HG03139 (cell line): ENCODE results near the gene TESK2.
"Not testable (repeated sequence)": the region's sequence is repeated elsewhere in the genome, so short reads cannot be mapped to it uniquely, and the experiment has no call there.

ENCODE experiments used
- ATAC-seq: cut with Tn5 transposase; IDR thresholded peaks from one replicate; pipeline ENCODE4 v1.9.1; 2021; ENCODE audit not compliant: unreplicated experiment

Gene TESK2

GRCh38 chr1:45510036-45510971, 19.3 kb upstream of the TESK2 start:
- ATAC-seq: no peak

GRCh38 chr1:45508295-45509151, 17.6 kb upstream of the TESK2 start:
- no peak for ATAC-seq

DNA sequence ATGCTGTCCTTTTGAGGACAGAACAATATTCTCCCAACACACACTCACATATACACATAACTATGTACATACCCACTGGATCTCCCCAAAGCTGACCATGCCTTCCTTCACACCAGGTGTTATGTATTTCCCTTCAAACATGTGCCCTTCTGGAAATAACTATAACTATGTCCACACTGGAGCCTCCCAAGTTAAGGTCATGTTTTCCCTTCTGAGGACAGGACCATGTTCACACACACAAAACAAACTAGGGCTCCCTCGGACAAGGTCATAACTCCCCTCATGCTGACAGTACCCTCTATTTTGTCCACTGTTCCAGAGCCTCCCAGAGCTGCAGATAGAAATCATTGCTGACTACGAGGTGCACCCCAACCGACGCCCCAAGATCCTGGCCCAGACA, 16.9 kb upstream of the TESK2 start:
- no peak for ATAC-seq

DNA sequence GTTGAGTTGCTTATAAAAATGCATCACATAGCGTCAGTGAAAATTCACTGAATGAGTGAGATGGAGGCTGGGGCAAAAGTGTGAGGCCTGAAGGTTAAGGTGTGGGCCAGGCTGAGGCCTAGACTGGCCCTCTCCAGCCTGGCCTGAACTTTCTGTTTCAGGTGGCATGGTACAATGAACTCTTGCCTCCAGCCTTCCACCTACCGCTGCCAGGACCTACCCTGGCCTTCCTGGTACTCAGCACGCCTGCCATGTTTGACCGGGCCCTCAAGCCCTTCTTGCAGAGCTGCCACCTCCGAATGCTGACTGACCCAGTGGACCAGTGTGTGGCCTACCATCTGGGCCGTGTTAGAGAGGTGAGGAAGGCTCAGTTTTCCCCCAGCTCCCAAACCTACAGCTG, 16.2 kb upstream of the TESK2 start:
- no peak for ATAC-seq

- no peak for ATAC-seq
Measured at GRCh38 chr1:45503462-45504360, 12.7 kb upstream of the TESK2 start.

GRCh38 chr1:45501505-45501859, 10.5 kb upstream of the TESK2 start:
- no peak for ATAC-seq

- no peak for ATAC-seq
Measured at GRCh38 chr1:45499415-45499769, 8.4 kb upstream of the TESK2 start.

GRCh38 chr1:45498279-45498678, 7.3 kb upstream of the TESK2 start:
- no peak for ATAC-seq

DNA sequence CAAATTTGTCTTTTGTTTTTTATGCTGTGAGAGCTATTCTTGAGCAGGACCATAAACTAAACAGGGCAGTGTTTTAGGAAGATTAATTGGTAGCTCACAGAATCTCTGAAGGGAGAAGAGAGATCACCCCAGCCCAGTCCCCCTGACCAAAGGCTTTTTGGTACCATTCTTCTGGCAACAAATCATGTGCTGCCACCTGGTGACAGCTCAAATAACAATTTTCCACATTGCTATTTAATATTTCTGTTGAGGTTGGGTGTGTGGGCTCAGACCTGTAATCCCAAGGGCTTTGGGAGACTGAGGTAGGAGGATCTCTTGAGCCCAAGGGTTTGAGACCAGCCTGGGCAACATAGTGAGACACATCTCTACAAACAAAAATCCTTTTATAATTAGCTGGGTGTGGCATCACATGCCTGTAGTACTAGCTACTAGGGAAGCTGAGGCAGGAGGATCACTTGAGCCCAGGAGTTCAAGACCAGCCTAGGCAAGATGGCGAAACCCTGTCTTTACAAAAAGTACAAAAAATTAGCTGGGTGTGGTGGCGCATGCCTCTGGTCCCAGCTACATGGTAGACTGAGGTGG, 2.2 kb upstream of the TESK2 start:
- ATAC-seq: no peak

DNA sequence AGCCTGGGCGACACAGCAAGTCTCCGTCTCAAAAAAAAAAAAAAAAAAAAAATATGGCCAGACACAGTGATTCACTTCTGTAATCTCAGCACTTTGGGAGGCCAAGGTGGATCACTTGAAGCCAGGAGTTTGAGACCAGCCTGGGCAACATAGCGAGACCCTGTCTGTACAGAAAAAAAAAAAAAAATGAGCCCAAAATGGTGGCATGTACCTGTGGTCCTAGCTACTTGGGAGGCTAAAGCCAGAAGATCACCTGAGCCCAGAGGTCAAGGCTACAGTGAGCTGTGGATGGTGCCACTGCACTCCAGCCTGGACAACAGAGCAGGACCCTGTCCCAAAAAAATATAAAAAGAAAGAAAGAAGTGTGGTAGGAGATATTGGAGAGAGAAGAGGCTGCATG, 1.7 kb upstream of the TESK2 start:
- no peak for ATAC-seq

- ATAC-seq: no peak
Measured at GRCh38 chr1:45491487-45492260, 711 bp upstream of the TESK2 start.

DNA sequence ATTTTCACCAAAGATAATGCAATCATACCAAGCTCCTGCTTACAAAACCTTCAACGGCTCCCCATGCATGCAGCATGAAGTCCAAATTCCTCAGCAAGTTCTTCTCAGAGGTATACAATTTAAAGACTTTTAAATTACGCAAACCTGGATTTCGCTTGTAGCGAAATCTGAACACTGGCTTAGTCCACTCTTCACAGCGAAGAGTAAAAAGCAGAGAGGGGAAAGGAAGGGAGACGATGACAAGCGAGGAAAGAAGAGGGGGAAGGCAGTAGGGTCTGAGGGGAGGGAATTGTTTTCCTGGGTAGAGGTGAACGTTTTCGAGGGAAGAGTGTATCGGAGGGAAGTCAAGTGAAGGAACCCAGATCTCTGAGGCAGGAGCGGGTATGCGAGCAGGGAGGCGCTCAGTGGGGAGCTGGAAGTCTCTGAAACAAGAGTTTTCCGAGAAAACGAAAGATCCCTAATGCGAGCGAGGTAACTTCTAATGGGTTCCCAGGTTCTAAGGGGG, 790 bp downstream of the TESK2 start:
- ATAC-seq: no peak

- ATAC-seq: not testable (repeated sequence)
Measured at GRCh38 chr1:45489379-45489778, 1.6 kb downstream of the TESK2 start.

DNA sequence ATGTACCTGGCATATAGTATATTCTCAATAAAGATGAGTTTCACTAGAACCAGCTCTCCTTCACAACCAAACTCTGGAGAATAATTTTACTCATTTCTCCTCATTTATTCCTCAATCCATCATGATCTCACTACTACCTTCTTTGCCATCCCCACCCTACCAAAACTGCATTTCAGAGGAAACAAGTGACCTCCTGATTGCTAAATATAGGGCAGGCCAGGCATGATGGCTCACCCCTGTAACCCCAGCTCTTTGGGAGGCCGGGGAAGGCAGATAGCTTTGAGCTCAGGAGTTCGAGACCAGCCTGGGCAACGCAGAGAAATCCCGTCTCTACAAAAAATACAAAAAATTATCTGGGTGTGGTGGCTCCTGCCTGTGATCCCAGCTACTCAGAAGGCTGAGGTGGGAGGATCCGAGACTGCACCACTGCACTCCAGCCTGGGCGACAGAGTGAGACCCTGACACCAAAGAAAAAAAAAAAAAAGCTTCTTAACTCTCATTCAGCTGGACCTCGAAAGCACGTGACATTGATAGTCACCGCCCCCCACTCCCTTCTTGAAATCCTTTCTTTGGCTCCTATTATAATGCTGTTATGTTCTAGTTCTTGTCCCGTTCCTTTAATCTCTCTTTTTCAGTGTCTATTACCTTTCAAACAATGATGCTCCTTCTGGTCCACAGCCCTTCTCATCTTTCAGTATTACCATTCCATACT, 2.1 kb downstream of the TESK2 start:
- ATAC-seq: no peak

DNA sequence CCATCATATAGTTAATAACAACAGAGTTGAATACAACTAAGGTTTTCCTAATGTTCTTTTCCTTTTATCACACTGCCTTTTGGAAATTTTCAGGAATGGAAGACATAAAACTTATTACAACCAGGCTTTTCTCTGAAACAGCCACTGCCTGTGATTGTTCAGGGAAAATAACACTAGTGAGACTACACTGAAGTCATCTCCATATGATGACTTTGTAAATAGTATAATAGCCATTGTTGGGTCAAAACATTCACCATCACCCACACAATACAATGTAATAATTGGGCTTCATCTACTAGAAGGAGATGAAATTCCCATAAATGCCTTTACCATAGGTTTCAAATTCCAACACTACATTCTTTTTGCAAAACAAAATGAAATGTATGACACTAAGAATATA, 5.0 kb downstream of the TESK2 start:
- ATAC-seq: no peak

DNA sequence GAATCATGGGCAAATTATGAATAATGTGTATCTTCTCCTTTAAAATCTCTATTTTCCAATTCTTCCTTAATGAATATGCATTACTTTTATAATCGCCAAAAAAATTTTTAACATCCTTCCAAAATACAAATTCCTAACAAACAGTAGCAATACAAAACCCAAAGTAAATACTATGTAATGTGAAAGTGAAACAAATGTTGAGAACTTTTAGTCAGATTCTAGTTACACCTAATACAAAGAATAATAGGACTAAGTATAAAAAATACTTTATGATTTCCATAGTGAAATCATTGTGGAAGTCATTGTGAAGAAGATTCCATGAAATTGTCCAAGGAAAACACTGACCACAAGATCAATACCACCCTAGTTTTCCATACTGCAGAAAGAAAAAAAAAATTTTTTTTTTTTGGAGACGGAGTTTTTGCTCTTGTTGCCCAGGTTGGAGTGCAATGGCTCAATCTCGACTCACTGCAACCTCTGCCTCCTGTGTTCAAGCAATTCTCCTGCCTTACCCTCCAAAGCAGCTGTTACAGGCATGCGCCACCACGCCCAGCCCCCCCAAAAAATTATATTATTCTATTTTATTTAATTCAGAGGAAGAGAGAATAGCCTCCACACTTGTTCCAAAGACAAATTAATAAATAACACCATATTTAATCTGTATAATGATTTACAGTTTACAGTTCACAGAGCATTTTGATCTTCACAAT, 11.8 kb downstream of the TESK2 start:
- ATAC-seq: no peak

- no peak for ATAC-seq
Measured at GRCh38 chr1:45478121-45478814, 12.7 kb downstream of the TESK2 start.

GRCh38 chr1:45477646-45478045, 13.3 kb downstream of the TESK2 start:
- ATAC-seq: no peak
